Activated CD8-positive, alpha-beta memory T cell treated with anti-CD3 and anti-CD28 coated beads for 1 hour (primary cell): Measurements from ENCODE around the gene TXNL4A.
A peak's percentile ranks its signal among the peaks of the same experiment; 100 is the strongest.
"Not testable (repeated sequence)": the region's sequence is repeated elsewhere in the genome, so short reads cannot be mapped to it uniquely, and the experiment has no call there.

Source experiments
- DNase-seq, 2 donors: peaks; one replicate each; pipeline ENCODE4 v3.0.0-alpha.2; 2020; ENCODE audit warnings: low read depth in 1 of 2; ENCODE audit errors: extremely low read depth in 1 of 2

The TXNL4A gene

DNA sequence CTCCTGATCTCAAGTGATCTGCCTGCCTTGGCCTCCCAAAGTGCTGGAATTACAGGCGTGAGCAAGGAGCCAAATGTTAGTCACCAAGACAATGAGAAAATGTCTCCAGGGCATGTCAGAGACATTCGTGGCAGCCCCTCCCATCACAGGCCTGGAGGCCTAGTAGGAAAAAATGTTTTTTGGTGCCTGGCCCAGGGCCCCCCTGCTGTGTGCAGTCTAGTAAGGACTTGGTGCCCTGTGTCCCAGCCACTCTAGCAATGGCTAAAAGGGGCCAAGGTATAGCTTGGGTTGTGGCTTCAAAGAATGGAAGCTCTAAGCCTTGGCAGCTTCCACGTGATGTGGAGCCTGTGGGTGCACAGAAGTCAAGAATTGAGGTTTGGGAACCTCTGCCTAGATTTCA lies 12.5 kb upstream of the TXNL4A start:
- DNase-seq: no peak

DNA sequence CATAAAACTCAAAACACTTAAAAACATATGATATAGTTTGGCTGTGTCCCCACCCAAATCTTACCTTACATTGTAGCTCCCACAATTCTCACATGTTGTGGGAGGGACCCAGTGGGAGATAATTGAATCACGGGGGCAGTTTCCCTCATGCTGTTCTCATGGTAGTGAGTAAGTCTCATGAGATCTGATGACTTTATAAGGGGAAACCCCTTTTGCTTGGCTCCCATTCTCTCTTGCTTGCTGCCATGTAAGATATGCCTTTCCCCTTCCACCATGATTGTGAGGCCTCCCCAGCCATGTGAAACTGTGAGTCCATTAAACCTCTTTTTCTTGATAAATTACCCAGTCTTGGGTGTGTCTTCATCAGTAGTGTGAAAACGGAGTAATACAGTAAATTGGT lies 11.3 kb upstream of the TXNL4A start:
- not testable (repeated sequence) for DNase-seq

DNA sequence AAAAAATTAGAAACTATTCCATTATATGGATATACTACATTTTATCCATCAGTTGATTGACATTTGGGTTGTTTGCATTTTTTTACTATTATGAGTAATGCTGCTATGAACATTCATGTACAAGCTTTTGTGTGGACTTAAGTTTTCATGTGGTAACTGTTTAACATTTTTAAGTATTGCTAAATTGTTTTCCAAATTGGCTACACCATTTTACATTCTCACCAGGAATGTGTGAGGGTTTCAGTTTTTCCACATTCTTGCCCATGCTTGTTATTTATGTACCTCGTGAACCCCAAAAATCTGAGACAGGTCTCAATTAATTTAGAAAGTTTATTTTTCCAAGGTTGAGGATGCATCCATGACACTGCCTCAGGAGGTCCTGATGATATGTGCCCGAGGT lies 3.1 kb upstream of the TXNL4A start:
- DNase-seq: no peak

DNA sequence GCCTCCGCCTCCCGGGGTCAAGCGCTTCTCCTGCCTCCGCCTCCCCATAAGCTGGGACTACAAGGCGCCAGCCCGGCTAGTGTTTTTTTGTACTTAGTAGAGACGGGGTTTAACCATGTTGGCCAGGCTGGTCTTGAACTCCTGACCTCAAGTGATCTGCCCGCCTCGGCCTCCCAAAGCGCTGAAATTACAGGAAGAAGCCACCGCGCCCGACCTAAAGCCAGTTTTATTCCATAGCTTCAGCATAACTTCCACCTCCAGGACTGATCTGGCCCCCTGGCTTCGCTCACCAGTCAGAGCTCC lies 783 bp upstream of the TXNL4A start:
- DNase-seq: no peak

DNA sequence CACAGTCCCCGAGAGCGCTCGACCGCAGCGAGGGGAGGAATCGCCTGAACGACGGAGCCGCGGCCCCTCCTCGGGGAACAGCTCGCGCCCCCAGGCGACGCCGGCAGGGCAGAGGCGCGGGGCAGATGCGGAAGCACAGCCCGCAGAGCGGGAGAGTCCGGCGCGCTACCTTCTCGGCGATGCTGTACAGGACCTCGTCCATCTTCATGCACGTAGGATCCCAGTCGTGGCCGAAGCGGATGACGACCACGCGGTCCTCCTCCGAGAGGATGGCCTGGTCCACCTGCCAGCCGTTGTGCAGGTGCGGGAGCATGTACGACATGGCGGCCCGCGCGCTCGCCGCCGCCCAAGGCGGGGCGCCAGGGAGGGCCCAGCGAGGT lies 302 bp downstream of the TXNL4A start:
- peak in 1 of 2 donors; percentile 45 for DNase-seq

DNA sequence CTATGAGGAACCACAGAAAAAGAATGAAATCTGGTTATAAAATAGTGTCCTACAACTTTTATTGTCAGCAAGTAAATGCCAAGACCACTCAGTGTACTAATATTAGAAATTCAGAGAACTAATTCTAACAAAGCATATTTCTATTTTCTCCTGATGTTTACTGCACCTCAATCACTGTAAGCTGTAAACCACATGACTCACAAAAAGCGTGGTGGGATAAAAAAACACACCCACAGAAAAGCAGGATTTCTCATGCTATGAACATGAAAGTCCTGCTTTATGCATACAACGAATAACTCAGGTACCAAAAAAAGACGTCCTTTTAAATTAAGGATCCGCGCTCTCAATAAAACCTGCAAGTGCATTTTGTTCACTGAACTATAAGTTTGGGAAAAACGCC lies 797 bp downstream of the TXNL4A start:
- DNase-seq: no peak

DNA sequence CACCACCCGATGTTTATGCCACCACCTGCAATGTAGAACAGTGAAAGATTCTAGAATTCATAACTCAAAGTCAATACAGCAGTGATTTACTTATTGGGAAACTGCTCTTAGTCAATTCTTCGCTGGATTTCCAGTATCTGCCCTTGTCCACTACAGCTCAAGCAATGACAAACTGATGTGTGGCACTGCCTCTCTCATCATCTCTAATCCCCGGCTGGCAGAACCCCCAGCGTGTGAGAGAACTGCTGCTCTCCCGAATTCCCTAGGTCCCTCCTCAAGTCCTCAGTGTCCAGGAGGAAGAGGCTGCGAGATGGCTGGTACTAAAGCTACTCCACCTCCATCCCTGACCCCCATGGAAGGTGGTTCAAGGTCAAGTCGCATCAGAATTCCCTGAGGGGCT lies 1.6 kb downstream of the TXNL4A start:
- no peak for DNase-seq

DNA sequence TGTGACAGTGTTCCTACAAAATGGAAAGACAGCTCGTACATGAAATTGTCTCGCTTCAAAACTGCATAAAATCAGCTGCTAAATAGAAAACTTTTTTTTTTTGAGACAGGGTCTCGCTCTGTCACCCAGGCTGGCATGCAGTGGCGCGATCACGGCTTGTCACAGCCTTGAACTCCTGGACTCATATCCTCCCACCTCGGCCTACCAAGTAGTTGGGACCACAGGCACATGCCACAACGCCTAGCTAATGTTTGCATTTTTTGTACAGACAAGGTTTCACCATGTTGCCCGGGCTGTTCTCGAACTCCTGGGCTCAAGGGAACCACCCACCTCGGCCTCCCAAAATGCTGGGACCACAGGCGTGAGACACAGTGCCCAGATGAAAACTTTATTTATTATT lies 3.2 kb downstream of the TXNL4A start:
- no peak for DNase-seq

DNA sequence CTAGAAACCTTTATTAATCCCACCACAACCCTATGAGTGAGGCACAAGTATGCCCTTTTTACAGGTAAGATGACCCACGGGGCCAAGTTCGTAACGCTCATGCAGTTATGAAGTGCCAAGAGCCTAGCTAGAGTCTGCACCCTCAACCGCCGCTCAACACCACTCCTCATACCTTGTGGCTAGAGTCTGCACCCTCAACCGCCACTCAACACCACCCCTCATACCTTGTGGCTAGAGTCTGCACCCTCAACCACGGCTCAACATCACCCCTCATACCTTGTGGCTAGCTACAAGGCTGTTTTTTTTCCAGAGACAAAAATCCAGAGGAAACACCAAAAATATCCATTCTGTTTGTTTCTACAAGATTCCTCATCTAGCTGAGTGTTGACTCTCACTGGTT lies 4.6 kb downstream of the TXNL4A start:
- no peak for DNase-seq

DNA sequence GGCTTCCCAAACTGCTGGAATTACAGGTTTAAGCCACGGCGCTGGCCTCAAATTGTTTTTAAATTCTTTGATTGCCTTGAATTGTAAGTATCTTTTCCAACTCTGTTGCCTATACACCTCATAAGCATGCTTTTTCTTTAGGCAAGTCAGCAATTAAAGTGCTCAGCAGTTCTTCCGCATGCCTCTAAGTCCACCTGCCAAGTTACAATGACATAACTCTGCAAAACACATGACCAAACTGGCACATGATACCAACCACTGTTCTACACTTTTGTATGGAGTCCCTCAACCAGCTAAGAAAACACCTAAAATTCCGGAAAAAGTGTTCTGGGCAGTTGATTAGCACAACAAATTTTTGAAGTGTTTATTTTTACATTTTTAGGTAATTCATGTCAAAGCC lies 5.1 kb downstream of the TXNL4A start:
- DNase-seq: no peak

DNA sequence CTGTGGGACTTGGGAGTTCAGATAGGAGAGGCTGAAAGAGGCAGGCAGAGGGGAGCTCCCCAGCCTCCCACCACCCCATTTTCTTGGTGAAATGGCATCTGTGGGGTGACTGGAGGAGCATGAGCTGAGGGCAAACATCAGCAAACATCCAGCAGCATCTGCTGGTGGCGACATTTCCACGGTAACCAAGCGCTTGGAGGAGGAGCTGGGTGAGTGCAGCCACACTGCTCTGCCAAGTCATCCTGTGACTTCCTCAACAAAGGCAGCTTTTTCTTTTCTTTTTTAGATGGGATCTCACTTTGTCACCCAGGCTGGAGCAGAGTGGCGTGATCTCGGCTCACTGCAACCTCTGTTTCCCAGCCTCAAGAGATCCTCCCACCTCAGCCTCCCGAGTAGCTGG lies 5.6 kb downstream of the TXNL4A start:
- DNase-seq: no peak

DNA sequence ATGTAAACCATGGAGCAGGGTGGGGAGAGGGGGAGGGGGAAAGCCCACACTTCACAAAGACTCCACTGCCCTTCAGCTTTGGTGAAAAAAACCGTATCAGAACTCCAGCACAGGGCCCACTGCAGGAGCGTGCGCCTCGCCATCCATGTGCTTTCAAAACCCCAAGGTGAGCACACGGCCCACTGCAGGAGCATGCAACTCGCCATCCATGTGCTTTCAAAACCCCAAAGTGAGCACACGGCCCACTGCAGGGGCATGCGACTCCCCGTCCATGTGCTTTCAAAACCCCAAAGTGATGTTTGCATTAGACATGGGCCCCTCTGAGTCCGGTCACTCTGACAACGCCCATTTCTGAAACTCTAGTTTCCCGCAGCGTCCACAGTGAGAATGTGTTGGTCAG lies 7.8 kb downstream of the TXNL4A start:
- no peak for DNase-seq

DNA sequence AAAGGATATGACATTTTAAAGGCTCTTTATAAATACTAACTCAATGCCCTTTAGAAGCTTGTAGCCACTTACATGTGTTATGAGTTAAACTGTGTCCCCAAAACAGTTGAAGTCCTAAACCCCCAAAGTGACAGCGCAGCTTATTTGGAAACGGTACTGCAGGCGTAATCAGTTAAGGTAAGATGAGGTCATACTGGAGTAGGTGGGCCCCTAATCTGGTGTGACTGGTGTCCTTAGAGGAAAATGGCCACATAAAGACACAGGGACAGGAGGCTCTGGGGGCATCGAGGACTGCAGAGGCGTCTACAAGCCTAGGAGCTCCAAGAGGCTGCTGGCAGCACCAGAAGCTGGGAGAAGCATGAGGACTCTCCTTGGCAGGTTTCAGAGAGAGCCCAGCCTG lies 8.5 kb downstream of the TXNL4A start:
- no peak for DNase-seq

DNA sequence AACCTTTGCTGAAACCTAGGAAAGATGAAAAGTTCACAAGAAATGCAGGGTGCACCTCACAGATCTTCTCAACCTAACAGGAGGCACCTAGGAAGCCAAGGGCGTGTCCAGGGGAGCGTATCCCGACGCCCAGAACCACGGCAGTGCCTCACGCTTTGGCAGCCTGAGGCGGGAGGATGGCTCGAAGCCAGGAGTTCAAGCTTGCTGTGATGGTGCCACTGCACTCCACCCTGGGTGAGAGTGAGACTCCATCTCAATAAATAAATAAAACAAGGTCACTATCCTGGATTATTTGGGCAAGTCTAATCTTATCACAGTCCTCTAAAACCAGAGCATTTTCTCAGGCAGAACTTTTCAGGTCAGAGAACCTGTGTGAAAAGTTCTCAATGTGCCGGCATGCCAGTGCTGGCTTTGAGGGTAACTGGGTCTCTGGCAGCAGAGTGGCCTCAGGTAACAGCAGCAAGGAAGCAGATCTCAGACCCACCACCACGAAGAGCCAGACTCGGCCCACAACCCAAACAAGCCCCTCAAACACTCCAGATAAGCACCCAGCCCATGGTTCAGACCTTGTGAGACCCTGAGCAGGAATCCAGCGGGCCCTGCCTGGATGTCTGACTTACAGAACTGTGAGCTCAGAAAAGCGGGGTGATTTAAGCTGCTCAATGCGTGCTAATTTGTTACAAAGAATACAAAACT lies 12.2 kb downstream of the TXNL4A start:
- DNase-seq: no peak

DNA sequence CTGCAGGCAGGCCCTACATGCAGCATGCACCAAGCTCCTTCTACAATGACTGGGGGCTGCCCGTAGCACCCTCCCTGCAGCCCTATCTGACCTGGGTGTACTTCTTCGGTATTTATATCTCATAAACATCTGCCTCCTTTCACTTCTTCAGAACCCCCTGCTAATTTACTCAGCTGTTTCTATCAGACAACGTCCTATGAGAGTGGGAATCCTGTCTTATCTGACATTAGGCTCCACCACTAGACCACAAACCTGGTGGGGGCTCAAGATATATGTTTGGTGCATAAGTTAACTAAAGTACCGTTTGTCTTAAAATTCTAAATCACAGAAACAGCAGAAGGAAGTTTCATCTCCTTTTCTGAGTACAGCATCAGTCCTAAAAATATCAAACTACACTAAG lies 13.3 kb downstream of the TXNL4A start:
- no peak for DNase-seq

DNA sequence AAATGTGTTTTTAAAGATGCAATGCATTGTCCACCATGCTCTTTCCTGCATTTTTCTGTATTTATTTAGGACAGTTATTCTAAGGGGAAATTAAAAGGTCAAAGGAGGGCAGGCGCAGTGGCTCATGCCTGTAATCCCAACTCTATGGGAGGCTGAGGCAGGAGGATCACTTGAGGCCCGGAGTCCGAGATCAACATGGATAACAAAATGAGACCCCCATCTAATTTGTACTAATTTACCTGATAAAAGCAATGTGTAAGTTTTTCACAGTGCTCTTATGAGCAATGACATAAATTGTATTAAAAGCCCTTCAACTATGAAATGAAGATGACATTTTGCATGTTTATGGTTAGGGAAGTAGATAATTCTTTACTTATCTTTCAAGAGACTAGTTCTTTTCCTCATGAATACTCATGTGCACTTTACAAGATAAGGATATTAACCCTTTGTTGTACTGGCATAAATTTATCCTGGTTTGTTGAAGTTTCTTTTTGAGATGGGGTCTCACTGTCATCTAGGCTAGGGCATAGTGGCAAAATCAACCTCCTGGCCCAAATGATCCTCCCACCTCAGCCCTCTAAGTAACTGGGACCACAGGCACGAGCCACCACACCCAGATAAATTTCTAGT lies 14.2 kb downstream of the TXNL4A start:
- no peak for DNase-seq

DNA sequence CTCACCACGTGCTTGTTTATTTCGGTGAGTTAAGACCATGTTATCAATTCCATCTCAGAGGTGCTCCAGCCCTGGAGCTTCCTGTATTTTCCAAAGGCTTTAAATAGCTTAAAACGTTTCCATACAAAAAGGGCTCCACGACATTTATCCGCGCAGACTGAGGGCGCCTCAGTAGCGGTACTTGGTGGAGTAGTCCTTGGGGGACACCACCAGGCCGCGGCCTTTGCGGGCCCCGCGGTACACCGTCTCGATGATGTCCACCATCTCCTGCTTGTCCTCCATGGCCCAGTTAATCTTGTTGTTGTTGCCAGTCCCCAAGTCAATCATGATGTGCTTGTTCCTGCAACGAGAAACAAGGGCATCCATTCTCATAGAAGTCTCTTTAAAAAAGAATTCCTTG lies 14.8 kb downstream of the TXNL4A start:
- DNase-seq: no peak

DNA sequence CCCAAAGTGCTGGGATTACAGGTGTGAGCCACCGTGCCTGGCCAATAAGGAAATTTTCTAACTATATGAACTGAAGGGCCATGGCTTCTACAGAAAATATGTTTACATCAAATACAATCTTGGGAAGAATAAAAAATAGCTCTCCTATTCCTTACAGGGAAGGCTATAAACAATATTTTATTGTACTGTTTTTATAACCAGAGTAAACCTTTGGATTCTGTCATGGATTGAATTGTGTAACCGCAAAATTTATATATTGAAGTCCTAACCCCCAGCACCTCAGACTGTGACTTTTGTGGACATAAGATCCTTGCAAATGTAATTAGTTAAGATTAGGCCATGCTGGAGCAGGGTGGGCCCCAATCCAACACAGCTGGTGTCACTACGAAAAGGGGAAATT lies 15.6 kb downstream of the TXNL4A start:
- no peak for DNase-seq

DNA sequence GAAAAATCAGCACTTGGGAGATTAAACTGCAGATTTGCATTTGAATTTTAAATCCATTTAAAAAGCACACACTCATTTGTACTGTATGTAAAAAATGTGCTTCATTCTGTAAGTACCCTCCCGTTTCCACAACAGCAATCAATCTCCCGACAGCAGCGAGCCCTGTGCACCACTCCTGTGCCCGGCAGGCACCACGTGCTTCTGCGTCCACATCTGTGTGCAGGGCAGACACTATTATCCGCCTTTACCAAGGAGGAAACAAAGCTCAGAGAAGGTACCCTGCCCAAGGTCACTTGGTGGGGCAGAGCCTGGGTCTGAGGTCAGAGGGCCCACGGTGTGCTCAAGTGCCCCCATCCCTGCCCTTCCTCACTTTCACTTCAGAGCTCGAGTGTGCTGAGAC lies 16.4 kb downstream of the TXNL4A start:
- no peak for DNase-seq

DNA sequence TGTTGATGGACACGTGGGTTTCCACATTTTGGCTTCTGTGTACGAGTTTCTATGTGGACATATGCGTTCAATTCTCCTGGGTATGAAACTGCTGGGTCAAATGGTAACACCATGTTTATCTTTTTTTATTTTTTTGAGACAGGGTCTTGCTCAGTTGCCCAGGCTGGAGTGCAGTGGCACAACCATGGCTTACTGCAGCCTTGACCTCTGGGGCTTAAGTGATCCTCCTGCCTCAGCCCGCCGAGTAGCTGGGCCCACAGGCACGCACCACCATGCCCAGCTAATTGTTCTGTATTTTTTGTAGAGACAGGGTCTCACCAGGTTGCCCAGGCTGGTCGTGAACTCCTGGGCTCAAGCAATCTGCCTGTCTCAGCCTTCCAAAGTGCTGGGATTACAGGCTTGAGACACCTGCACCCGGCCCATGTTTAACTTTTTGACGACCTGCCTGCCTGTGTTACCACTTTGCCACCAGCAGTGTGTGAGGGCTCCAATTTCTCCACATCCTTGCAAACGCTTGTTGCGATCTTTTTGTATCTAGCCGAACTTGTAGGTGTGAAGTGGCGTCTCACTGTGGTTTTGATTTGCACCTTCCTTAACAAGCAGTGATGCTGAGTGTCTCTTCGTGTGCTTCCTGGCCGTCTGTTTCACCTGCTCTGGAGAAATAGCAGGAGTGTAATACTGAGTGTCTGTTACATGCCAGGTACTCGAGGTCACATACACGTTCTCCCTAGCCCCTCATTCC lies 17.0 kb downstream of the TXNL4A start:
- DNase-seq: no peak

DNA sequence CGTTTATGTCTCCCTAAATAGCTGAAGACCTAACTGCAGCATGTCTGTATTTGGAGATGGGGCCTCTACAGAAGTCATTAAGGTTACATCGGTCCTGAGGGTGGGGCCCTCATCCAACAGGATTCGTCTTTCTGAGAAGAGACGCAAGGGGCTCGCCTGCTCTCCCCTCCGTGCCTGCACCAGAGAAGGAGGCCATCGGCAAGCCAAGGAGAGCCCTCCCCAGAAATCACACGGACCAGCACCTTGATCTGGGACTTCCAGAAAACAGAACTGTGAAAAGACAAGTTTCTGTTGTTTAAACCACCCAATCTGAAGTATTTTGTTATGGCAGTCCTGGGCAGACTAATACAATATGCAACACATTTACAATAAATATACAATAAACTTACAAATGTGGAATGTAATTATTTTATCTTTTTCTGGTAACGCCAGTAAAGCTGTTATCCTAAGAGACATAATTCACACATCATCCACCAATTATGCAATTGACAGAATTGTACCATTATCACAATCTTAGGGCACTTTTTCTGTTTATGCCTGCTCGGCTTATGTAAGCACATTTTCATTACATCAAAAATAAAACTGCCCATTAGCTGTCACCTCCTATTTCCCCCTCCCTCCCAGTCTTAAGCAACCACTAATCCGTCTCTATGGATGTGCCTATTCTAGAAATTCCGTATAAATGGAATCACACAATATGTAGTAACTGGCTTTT lies 17.8 kb downstream of the TXNL4A start:
- DNase-seq: no peak
